PFSK-1 (cell line): ENCODE results near the gene INTS3.

Source experiments
- POLR2AphosphoS5 ChIP-seq: IDR thresholded peaks from 2 replicates; pipeline ENCODE4 v1.6.1; 2012; ENCODE audit warnings: low read depth, mild to moderate bottlenecking, control low read depth, low read length, moderate library complexity
- SIN3A ChIP-seq: IDR thresholded peaks from 2 replicates; pipeline ENCODE4 v1.6.1; 2012; ENCODE audit warnings: mild to moderate bottlenecking, low read length, moderate library complexity, borderline replicate concordance; ENCODE audit not compliant: insufficient read depth
- TF ChIP-seq, protein P1 (sequence below), 2 experiments: IDR thresholded peaks; 2 replicates each; pipeline versions ENCODE4 v1.6.1 to v1.8.0; 2011 to 2012; ENCODE audit warnings: low read depth in 2 of 2, low read length in 2 of 2, control low read depth in 1 of 2, inconsistent platforms in 1 of 2, mild to moderate bottlenecking in 1 of 2, moderate library complexity in 1 of 2; ENCODE audit not compliant: insufficient read depth in 1 of 2

DNA sequence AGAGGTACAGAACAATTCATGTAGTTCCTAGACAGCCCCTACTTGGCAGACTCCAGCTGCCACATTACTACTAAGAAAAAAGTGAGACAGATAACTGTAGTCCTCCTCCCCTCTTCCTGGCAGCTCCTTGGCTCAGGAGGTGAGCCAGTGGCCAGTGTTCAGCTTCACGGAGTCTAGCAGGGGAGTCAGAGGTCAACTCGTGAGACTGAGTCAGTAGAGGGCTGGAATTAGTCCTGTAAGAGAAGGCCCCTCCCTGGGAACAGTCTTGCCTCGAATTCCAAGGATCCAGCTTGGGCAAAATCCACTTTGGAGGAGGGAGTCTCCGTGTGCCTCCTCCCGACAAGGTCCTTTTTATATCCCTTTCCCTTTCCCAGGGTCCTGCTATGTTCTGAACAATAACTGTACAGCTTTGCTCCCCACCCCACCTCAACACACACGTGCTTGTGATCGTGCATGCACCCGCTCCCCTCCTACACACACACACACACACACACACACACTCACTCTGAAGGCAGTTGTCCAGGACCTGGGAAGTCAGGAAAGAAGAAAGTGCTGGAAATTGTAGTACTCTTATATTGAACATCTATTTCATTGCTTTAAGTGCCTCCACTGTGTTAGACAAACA, 24.8 kb downstream of the INTS3 start:
- TF ChIP-seq SIN3A (no peak), POLR2AphosphoS5 (no peak)
- TF ChIP-seq, protein P1, sequence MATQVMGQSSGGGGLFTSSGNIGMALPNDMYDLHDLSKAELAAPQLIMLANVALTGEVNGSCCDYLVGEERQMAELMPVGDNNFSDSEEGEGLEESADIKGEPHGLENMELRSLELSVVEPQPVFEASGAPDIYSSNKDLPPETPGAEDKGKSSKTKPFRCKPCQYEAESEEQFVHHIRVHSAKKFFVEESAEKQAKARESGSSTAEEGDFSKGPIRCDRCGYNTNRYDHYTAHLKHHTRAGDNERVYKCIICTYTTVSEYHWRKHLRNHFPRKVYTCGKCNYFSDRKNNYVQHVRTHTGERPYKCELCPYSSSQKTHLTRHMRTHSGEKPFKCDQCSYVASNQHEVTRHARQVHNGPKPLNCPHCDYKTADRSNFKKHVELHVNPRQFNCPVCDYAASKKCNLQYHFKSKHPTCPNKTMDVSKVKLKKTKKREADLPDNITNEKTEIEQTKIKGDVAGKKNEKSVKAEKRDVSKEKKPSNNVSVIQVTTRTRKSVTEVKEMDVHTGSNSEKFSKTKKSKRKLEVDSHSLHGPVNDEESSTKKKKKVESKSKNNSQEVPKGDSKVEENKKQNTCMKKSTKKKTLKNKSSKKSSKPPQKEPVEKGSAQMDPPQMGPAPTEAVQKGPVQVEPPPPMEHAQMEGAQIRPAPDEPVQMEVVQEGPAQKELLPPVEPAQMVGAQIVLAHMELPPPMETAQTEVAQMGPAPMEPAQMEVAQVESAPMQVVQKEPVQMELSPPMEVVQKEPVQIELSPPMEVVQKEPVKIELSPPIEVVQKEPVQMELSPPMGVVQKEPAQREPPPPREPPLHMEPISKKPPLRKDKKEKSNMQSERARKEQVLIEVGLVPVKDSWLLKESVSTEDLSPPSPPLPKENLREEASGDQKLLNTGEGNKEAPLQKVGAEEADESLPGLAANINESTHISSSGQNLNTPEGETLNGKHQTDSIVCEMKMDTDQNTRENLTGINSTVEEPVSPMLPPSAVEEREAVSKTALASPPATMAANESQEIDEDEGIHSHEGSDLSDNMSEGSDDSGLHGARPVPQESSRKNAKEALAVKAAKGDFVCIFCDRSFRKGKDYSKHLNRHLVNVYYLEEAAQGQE (IDR thresholded peaks at IDR 0.05; ENCODE audit: insufficient read depth in 1 of 2, low read depth in 2 of 2, low read length in 2 of 2): no peak
